Vagina (tissue), 2 donors: ENCODE measurements around the gene ARAF. TPM values are rescaled to one million over a fixed set of nuclear protein-coding genes. Genes with fewer than 3 reads are reported as not detected.

Experiments used
- DNase-seq, 2 donors: peaks; one replicate each; pipeline ENCODE4 v3.0.0-alpha.2; 2017; ENCODE audit errors: extremely low spot score in 2 of 2
- H3K27ac ChIP-seq: fragments of 200-600 bp; sonication (generic); one replicate; pipeline ENCODE4 v1.5.1; 2019
- H3K27me3 ChIP-seq: fragments of 200-600 bp; sonication (generic); one replicate; pipeline ENCODE4 v1.5.1; 2019
- H3K36me3 ChIP-seq, 2 donors: fragments of 200-600 bp; sonication (generic); one replicate each; pipeline ENCODE4 v1.5.1; 2017 to 2019
- H3K4me1 ChIP-seq: fragments of 200-600 bp; sonication (generic); one replicate; pipeline ENCODE4 v1.5.1; 2019
- H3K4me3 ChIP-seq, 2 donors: fragments of 200-600 bp; sonication (generic); 1 replicate in 1 of 2; 2 replicates in 1 of 2; pipeline ENCODE4 v1.5.1; 2016 to 2019
- H3K9me3 ChIP-seq: fragments of 200-600 bp; sonication (generic); one replicate; pipeline ENCODE4 v1.5.1; 2019
- CTCF ChIP-seq, 3 experiments: fragments of 450-650 bp in 2 of 3; fragments of 200-600 bp in 1 of 3; sonication (generic) in 1 of 3; IDR thresholded peaks; one replicate each; pipeline ENCODE4 v1.5.1; 2017 to 2019; ENCODE audit warnings: antibody characterized with exemption in 3 of 3, mild to moderate bottlenecking in 2 of 3, moderate library complexity in 2 of 3
- POLR2A ChIP-seq, 2 donors: fragments of 450-650 bp; IDR thresholded peaks; one replicate each; pipeline ENCODE4 v1.6.1; 2017; ENCODE audit warnings: antibody characterized with exemption in 2 of 2, mild to moderate bottlenecking in 2 of 2, moderate library complexity in 2 of 2
- POLR2AphosphoS5 ChIP-seq, 2 donors: sonication (generic); formaldehyde crosslinking; IDR thresholded peaks; one replicate each; pipeline ENCODE4 v1.9.0; 2017; ENCODE audit warnings: antibody characterized with exemption in 2 of 2, mild to moderate bottlenecking in 2 of 2, low read depth in 1 of 2; ENCODE audit not compliant: insufficient read depth in 1 of 2
- intact Hi-C: fragments of 100-400 bp; cut with DNase I; formaldehyde crosslinking; loops from one replicate; pipeline ENCODE4 v1.15.1; 2023
- total RNA-seq: library from RNA; depleted of rRNA; stranded (reverse); fragments of >200 nt; gene quantifications from one replicate; pipeline ENCODE4 v1.2.3, GENCODE V29; 2016

Gene ARAF
- total RNA-seq, 1 donor from 2014 or later: 31.4 TPM

GRCh38 chrX:47530049-47530448 is 31.0 kb upstream of the ARAF start:
- no peak for DNase-seq

GRCh38 chrX:47539860-47540259 is 21.1 kb upstream of the ARAF start:
- no peak for DNase-seq
- no peaks in the 10 kb centered on the region for H3K36me3 ChIP-seq
- intact Hi-C loops: no loop called here
- TF ChIP-seq POLR2AphosphoS5 (IDR thresholded peaks at IDR 0.05; ENCODE audit: insufficient read depth in 1 of 2, low read depth in 1 of 2): no peak
- no peak for TF ChIP-seq POLR2A (IDR thresholded peaks at IDR 0.05)
- no peak for TF ChIP-seq CTCF (IDR thresholded peaks at IDR 0.05)
- H3K4me3 ChIP-seq: no peak overlapping the region
- H3K4me1 ChIP-seq: no peaks in the 10 kb centered on the region
- H3K27ac ChIP-seq: peak overlapping the region; percentile 88
- H3K9me3 ChIP-seq: no peaks in the 10 kb centered on the region
- H3K27me3 ChIP-seq: no peaks in the 10 kb centered on the region

More at GRCh38 chrX:47530049-47530448, 31.0 kb upstream of the ARAF start:
- no peak overlapping the region for H3K27ac ChIP-seq
- H3K4me1 ChIP-seq: no peaks in the 10 kb centered on the region
- no peak overlapping the region for H3K4me3 ChIP-seq
- H3K27me3 ChIP-seq: no peaks in the 10 kb centered on the region
- TF ChIP-seq POLR2A (IDR thresholded peaks at IDR 0.05) (no peak), POLR2AphosphoS5 (IDR thresholded peaks at IDR 0.05; ENCODE audit: insufficient read depth in 1 of 2, low read depth in 1 of 2) (no peak), CTCF (IDR thresholded peaks at IDR 0.05) (no peak)
- intact Hi-C loops: no loop called here
- no peaks in the 10 kb centered on the region for H3K9me3 ChIP-seq
- H3K36me3 ChIP-seq: no peaks in the 10 kb centered on the region

GRCh38 chrX:47540754-47541538 is 20.1 kb upstream of the ARAF start:
- Histone ChIP-seq H3K27ac (peak overlapping the region; percentile 88), H3K27me3 (no peaks in the 10 kb centered on the region), H3K4me1 (no peaks in the 10 kb centered on the region), H3K9me3 (no peaks in the 10 kb centered on the region), H3K4me3 (peak overlapping the region in 1 of 2 donors; percentile 4), H3K36me3 (no peaks in the 10 kb centered on the region)
- no peak for DNase-seq
- TF ChIP-seq POLR2A (IDR thresholded peaks at IDR 0.05) (peak in 1 of 2 donors; percentile 12), CTCF (IDR thresholded peaks at IDR 0.05) (peak; percentile 28 to 45 (median 37)), POLR2AphosphoS5 (IDR thresholded peaks at IDR 0.05; ENCODE audit: insufficient read depth in 1 of 2, low read depth in 1 of 2) (peak in 1 of 2 donors; percentile 91)
- intact Hi-C loops: no loop called here

- DNase-seq: no peak
- intact Hi-C loops: no loop called here
- TF ChIP-seq POLR2AphosphoS5 (IDR thresholded peaks at IDR 0.05; ENCODE audit: insufficient read depth in 1 of 2, low read depth in 1 of 2) (no peak), POLR2A (IDR thresholded peaks at IDR 0.05) (no peak), CTCF (IDR thresholded peaks at IDR 0.05) (no peak)
- Histone ChIP-seq H3K4me3 (no peak overlapping the region), H3K36me3 (no peaks in the 10 kb centered on the region), H3K27me3 (no peaks in the 10 kb centered on the region), H3K9me3 (no peaks in the 10 kb centered on the region), H3K27ac (no peak overlapping the region), H3K4me1 (no peaks in the 10 kb centered on the region)
These were observed 17.5 kb upstream of the ARAF start for GRCh38 chrX:47543496-47543895.

- H3K27me3 ChIP-seq: no peaks in the 10 kb centered on the region
- peak in 1 of 2 donors; percentile 97 for DNase-seq
- TF ChIP-seq CTCF (IDR thresholded peaks at IDR 0.05): no peak
- TF ChIP-seq POLR2A (IDR thresholded peaks at IDR 0.05): peak in 1 of 2 donors; percentile 67
- peak; percentile 59 to 91 for TF ChIP-seq POLR2AphosphoS5 (IDR thresholded peaks at IDR 0.05; ENCODE audit: insufficient read depth in 1 of 2, low read depth in 1 of 2)
- H3K36me3 ChIP-seq: no peaks in the 10 kb centered on the region
- H3K27ac ChIP-seq: peak overlapping the region; percentile 92
- no peaks in the 10 kb centered on the region for H3K9me3 ChIP-seq
- H3K4me1 ChIP-seq: peaks cover 9% of the 10 kb centered on the region
- peak overlapping the region; percentile 43 to 48 for H3K4me3 ChIP-seq
- intact Hi-C loops: no loop called here
These were observed 4.9 kb upstream of the ARAF start for GRCh38 chrX:47556045-47556623.
